ENCODE data around the gene CDH13. TPM values are rescaled to one million over a fixed set of nuclear protein-coding genes. Genes with fewer than 3 reads are reported as not detected.

CDH13 gene
- total and polyA plus RNA-seq, 2 experiments from 2014 or later: 1.6 to 4.4 TPM

DNA sequence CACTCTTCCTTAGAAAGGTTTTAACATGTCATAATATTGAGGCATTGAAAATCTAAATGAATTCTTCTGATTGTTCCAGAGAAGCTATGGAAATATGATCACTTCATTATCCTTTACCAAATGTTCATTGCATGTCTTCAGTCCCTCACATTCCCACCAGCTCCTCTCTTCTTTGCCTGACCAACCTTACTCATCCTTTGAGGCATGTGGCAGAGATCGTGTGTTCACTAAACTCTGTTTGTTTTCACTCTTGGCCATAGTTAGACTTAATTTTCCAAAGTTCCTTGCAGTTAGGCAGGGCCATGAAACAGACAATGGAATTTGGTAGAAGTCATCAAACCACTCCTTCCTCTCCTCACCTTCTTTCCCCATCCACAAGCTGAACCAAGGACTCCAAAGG is 914.5 kb downstream of the CDH13 start:
- Mint-ChIP-seq H3K27ac (no peak overlapping the region), H3K4me3 (no peak overlapping the region), H3K9me3 (no peaks in the 10 kb centered on the region), H3K27me3 (ENCODE audit: insufficient read depth, low read depth, poor library complexity) (no peaks in the 10 kb centered on the region), H3K36me3 (ENCODE audit: low read depth) (no peaks in the 10 kb centered on the region), H3K4me1 (no peaks in the 10 kb centered on the region)
- peaks cover under 1% of the 10 kb centered on the region for H3K9me2 ChIP-seq (ENCODE audit: insufficient read depth)
- H3K27me3 ChIP-seq (ENCODE audit: insufficient read depth): no peaks in the 10 kb centered on the region
- H3F3A ChIP-seq (replicated peaks; ENCODE audit: low read depth): no peaks in the 10 kb centered on the region
- H3K4me3 ChIP-seq: no peak overlapping the region
- no peaks in the 10 kb centered on the region for H3K79me2 ChIP-seq (replicated peaks; ENCODE audit: insufficient read depth)
- ATAC-seq (no peak), DNase-seq (ENCODE audit: low spot score) (no peak)
- no peak overlapping the region for H3K27ac ChIP-seq (ENCODE audit: low read depth)
- no peaks in the 10 kb centered on the region for H4K20me1 ChIP-seq (replicated peaks; ENCODE audit: insufficient read depth)
- TF ChIP-seq, protein P1, sequence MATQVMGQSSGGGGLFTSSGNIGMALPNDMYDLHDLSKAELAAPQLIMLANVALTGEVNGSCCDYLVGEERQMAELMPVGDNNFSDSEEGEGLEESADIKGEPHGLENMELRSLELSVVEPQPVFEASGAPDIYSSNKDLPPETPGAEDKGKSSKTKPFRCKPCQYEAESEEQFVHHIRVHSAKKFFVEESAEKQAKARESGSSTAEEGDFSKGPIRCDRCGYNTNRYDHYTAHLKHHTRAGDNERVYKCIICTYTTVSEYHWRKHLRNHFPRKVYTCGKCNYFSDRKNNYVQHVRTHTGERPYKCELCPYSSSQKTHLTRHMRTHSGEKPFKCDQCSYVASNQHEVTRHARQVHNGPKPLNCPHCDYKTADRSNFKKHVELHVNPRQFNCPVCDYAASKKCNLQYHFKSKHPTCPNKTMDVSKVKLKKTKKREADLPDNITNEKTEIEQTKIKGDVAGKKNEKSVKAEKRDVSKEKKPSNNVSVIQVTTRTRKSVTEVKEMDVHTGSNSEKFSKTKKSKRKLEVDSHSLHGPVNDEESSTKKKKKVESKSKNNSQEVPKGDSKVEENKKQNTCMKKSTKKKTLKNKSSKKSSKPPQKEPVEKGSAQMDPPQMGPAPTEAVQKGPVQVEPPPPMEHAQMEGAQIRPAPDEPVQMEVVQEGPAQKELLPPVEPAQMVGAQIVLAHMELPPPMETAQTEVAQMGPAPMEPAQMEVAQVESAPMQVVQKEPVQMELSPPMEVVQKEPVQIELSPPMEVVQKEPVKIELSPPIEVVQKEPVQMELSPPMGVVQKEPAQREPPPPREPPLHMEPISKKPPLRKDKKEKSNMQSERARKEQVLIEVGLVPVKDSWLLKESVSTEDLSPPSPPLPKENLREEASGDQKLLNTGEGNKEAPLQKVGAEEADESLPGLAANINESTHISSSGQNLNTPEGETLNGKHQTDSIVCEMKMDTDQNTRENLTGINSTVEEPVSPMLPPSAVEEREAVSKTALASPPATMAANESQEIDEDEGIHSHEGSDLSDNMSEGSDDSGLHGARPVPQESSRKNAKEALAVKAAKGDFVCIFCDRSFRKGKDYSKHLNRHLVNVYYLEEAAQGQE (IDR thresholded peaks at IDR 0.05; ENCODE audit: unreplicated experiment): no peak
- TF ChIP-seq NANOG (IDR thresholded peaks at IDR 0.05; ENCODE audit: borderline replicate concordance) (no peak), CTCF (conservative IDR thresholded peaks at IDR 0.05; ENCODE audit: low read depth in 2 of 2) (no peak), ZNF331 (CRISPR knock-in tag; IDR thresholded peaks at IDR 0.05; ENCODE audit: low read depth) (no peak), POLR2AphosphoS5 (IDR thresholded peaks at IDR 0.05; ENCODE audit: low read depth) (no peak)
- no peaks in the 10 kb centered on the region for H3K36me3 ChIP-seq (ENCODE audit: insufficient read depth)
- no peak overlapping the region for H2AFZ ChIP-seq
- H3K4me1 ChIP-seq (ENCODE audit: insufficient read depth): no peaks in the 10 kb centered on the region
- H3K4me2 ChIP-seq: no peak overlapping the region

DNA sequence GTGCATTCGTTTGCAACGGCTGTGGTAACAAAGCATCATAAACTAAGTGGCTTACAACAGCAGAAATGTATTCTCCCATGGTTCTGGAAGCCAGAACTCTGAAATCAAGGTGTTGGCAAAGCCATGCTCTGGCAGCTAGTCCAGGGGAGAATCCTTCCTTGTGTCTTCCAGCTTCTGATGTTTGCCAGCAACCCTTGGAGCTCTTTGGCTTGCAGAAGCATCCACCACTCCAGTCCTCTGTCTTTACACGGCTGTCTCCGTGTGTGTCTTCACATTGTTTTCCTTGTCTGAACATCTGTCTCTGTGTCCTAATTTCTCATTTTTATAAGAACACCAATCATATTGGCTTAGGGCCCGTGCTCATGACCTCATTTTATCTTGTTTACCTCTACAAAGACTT is 915.7 kb downstream of the CDH13 start:
- Histone ChIP-seq H3K4me1 (ENCODE audit: insufficient read depth) (0 out of 2 replicates have a peak, but pooled peaks cover 7% of the 10 kb centered on the region), H3K4me3 (no peak overlapping the region), H3K27me3 (ENCODE audit: insufficient read depth) (no peaks in the 10 kb centered on the region), H3K27ac (ENCODE audit: low read depth) (no peak overlapping the region), H3K9me2 (ENCODE audit: insufficient read depth) (peaks cover under 1% of the 10 kb centered on the region; the same call in 1 of the 2 replicates), H4K20me1 (replicated peaks; ENCODE audit: insufficient read depth) (no peaks in the 10 kb centered on the region), H3K36me3 (ENCODE audit: insufficient read depth) (no peaks in the 10 kb centered on the region; the same call in 1 of the 2 replicates), H3K4me2 (no peak overlapping the region), H2AFZ (no peak overlapping the region), H3K79me2 (replicated peaks; ENCODE audit: insufficient read depth) (no peaks in the 10 kb centered on the region), H3F3A (replicated peaks; ENCODE audit: low read depth) (no peaks in the 10 kb centered on the region)
- no peak overlapping the region for H3K4me3 Mint-ChIP-seq
- no peaks in the 10 kb centered on the region; the same call in 2 of the 3 replicates for H3K9me3 Mint-ChIP-seq
- DNase-seq (ENCODE audit: low spot score): no peak
- H3K27me3 Mint-ChIP-seq (ENCODE audit: insufficient read depth, low read depth, poor library complexity): no peaks in the 10 kb centered on the region
- H3K4me1 Mint-ChIP-seq: no peaks in the 10 kb centered on the region
- no peak overlapping the region for H3K27ac Mint-ChIP-seq
- no peak for ATAC-seq
- no peaks in the 10 kb centered on the region for H3K36me3 Mint-ChIP-seq (ENCODE audit: low read depth)
- TF ChIP-seq CTCF (conservative IDR thresholded peaks at IDR 0.05; ENCODE audit: low read depth in 2 of 2): no peak
- no peak for TF ChIP-seq EZH2 (IDR thresholded peaks at IDR 0.05; ENCODE audit: low read depth, unreplicated experiment)
- TF ChIP-seq, protein P2, sequence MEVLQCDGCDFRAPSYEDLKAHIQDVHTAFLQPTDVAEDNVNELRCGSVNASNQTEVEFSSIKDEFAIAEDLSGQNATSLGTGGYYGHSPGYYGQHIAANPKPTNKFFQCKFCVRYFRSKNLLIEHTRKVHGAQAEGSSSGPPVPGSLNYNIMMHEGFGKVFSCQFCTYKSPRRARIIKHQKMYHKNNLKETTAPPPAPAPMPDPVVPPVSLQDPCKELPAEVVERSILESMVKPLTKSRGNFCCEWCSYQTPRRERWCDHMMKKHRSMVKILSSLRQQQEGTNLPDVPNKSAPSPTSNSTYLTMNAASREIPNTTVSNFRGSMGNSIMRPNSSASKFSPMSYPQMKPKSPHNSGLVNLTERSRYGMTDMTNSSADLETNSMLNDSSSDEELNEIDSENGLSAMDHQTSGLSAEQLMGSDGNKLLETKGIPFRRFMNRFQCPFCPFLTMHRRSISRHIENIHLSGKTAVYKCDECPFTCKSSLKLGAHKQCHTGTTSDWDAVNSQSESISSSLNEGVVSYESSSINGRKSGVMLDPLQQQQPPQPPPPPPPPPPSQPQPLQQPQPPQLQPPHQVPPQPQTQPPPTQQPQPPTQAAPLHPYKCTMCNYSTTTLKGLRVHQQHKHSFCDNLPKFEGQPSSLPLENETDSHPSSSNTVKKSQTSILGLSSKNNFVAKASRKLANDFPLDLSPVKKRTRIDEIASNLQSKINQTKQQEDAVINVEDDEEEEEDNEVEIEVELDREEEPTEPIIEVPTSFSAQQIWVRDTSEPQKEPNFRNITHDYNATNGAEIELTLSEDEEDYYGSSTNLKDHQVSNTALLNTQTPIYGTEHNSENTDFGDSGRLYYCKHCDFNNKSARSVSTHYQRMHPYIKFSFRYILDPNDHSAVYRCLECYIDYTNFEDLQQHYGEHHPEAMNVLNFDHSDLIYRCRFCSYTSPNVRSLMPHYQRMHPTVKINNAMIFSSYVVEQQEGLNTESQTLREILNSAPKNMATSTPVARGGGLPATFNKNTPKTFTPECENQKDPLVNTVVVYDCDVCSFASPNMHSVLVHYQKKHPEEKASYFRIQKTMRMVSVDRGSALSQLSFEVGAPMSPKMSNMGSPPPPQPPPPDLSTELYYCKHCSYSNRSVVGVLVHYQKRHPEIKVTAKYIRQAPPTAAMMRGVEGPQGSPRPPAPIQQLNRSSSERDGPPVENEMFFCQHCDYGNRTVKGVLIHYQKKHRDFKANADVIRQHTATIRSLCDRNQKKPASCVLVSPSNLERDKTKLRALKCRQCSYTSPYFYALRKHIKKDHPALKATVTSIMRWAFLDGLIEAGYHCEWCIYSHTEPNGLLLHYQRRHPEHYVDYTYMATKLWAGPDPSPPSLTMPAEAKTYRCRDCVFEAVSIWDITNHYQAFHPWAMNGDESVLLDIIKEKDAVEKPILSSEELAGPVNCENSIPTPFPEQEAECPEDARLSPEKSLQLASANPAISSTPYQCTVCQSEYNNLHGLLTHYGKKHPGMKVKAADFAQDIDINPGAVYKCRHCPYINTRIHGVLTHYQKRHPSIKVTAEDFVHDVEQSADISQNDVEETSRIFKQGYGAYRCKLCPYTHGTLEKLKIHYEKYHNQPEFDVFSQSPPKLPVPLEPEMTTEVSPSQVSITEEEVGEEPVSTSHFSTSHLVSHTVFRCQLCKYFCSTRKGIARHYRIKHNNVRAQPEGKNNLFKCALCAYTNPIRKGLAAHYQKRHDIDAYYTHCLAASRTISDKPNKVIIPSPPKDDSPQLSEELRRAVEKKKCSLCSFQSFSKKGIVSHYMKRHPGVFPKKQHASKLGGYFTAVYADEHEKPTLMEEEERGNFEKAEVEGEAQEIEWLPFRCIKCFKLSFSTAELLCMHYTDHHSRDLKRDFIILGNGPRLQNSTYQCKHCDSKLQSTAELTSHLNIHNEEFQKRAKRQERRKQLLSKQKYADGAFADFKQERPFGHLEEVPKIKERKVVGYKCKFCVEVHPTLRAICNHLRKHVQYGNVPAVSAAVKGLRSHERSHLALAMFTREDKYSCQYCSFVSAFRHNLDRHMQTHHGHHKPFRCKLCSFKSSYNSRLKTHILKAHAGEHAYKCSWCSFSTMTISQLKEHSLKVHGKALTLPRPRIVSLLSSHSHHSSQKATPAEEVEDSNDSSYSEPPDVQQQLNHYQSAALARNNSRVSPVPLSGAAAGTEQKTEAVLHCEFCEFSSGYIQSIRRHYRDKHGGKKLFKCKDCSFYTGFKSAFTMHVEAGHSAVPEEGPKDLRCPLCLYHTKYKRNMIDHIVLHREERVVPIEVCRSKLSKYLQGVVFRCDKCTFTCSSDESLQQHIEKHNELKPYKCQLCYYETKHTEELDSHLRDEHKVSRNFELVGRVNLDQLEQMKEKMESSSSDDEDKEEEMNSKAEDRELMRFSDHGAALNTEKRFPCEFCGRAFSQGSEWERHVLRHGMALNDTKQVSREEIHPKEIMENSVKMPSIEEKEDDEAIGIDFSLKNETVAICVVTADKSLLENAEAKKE (CRISPR knock-in tag; IDR thresholded peaks at IDR 0.05): no peak

Measured in GM23338 (cell line).